Smooth muscle cell of bladder (primary cell): ENCODE data around the gene JUP. TPM values are rescaled to one million over a fixed set of nuclear protein-coding genes. Genes with fewer than 3 reads are reported as not detected.

Experiments
- total RNA-seq: library from RNA; depleted of rRNA; stranded (reverse); fragments of >200 nt; gene quantifications from 2 replicates; pipeline ENCODE4 v1.2.3, GENCODE V29; 2014

JUP gene
- total RNA-seq = 13.8 and 14.1 TPM in 2 replicates

DNA sequence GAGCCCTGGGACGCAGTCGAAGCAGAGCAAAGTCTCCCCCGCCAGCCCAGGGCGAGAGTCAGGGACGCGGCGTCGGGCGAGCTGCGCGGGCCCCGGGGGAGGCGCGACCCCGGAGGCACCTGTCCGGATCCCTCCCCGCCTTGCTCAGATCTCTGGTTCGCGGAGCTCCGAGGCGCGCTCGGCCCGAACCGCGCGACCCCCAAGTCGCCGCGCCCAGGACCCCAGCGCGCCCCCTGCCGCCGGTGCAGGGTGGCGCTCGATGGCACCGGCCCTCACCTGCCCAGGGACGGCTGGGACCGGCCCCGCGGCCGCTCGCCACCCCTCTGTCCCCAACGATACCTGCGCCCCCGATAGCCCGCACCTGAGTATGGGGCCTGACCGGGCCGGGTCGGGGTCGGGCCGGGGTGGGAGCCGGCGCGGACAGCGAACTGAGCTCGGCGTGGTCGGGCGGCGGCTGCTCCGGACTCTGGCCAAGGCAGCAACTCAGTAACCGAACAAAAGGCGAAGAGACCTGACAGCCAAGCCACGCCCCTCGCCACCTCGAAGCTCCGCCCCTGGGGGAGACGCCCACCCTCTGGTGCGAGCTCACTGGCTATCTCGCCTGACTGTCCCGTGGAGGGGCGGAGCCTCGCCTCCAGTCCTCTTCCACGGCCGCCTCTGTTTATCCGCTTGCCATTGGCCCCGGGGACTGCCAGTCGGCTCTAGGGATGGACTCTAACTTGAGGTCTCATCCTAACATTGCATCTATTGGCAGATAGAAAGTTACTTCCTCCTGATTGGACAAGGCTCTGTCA lies at the start of gene JUP:
Gene JUP, minus strand, starts transcription at position 485 of the 794 bp plus-strand sequence. CDS start 14,857 bp downstream, outside the sequence.

DNA sequence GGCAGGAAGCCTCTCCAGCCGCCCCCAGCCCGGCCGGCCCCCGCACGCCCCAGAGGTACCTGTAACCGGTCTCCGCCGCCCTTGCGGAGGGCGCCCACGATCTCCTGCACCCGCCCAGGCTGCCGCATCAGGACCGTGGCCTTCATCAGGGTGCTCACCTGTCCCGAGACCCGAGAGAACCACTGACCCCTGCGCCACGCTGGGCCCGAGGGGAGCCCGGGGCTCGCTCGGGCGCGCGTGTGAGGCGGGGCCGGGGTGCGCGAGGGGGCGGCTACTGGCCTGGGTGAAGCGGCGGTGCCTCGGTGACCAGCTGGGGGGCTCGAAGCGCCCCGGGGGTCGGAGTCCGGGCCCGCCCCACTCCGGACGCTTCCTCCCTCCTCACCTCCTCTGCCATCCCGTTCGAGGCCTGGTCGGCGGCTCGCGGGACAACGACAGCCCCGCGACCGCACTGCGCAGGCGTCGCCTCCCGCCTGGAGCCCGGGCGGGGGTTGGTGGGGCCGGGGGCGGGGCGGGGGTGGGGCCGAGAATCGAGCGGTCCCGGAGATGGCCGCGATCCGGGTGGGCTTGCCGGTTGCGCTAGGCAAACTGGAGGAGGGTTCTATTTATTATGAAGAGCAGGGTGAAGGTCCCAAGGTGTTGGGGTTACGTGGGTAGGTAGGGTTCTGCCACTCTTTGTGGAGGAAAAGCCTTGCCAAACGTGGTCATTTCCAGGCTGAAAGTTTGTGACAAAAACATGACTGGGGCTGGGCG lies 49.5 kb upstream of the JUP start, which contains the start of gene NT5C3B:
Gene NT5C3B, minus strand, starts transcription at position 433 of the 750 bp plus-strand sequence. Its CDS starts 39 bp downstream, at position 394.

DNA sequence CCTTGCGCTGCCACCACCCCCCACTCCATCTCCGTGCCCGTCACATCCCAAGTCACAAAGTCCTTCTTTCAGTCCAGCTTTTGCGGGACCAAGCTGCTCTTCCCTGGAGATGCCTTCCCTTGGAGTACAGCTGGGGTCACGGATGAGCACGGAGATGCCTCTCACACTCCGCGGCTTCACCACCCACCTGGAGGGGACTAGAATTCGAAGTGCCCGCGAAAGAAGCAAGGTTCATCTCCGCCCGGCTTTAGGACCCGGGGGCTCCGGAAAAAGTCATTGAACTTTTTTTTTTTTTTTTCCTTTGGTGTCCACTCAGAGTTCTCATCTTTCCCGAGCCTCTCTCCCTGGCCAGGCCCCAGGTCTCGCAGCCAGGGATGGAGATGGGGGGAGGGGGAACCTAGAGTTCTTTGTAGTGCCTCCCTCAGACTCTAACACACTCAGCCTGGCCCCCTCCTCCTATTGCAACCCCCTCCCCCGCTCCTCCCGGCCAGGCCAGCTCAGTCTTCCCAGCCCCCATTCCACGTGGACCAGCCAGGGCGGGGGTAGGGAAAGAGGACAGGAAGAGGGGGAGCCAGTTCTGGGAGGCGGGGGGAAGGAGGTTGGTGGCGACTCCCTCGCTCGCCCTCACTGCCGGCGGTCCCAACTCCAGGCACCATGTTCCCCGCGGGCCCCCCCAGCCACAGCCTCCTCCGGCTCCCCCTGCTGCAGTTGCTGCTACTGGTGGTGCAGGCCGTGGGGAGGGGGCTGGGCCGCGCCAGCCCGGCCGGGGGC lies 26.1 kb upstream of the JUP start, which contains the start of gene FKBP10:
Gene FKBP10, plus strand, starts transcription at position 624 of the 771 bp plus-strand sequence. Its CDS starts 31 bp downstream, at position 655.

GRCh38 chr17:41811549-41812380 lies 25.3 kb upstream of the JUP start, which contains the start of gene P3H4:
Gene P3H4, minus strand, starts transcription at chr17:41811949. Its CDS starts 34 bp downstream, at chr17:41811915.

GRCh38 chr17:41734139-41734948 lies 52.2 kb downstream of the JUP start, which contains the start of gene HAP1:
Gene HAP1, minus strand, starts transcription at chr17:41734643. Its CDS starts 9 bp downstream, at chr17:41734634.

GRCh38 chr17:41711669-41712400 lies 74.7 kb downstream of the JUP start, which contains the start of gene GAST:
Gene GAST, plus strand, starts transcription at chr17:41712331. Its CDS starts 3,106 bp downstream, at chr17:41715437.

Other genes with a start within 250 kb of the JUP start
- gene KRT9, start 214.7 kb downstream of the JUP start, total RNA-seq = not detected in 2 replicates
- gene KRT14, start 199.8 kb downstream of the JUP start, total RNA-seq = 0.14 and 0.18 TPM in 2 replicates
- gene KRT16, start 173.9 kb downstream of the JUP start, total RNA-seq = 0.28 and 0.37 TPM in 2 replicates
- 6.4 and 7.3 TPM in 2 replicates for gene KRT17, start 162.1 kb downstream of the JUP start, total RNA-seq
- 90.0 and 97.9 TPM in 2 replicates for gene EIF1, start 97.8 kb downstream of the JUP start, total RNA-seq
- not detected in 2 replicates for gene GAST, start 74.4 kb downstream of the JUP start, total RNA-seq
- gene HAP1, start 52.1 kb downstream of the JUP start, total RNA-seq = under 0.01 and 0.18 TPM in 2 replicates
- gene P3H4, start 25.2 kb upstream of the JUP start, total RNA-seq = 86.2 and 106 TPM in 2 replicates
- 293 and 454 TPM in 2 replicates for gene FKBP10, start 26.3 kb upstream of the JUP start, total RNA-seq
- 78.4 and 83.1 TPM in 2 replicates for gene NT5C3B, start 49.5 kb upstream of the JUP start, total RNA-seq
- 0.43 and 0.55 TPM in 2 replicates for gene KLHL10, start 51.1 kb upstream of the JUP start, total RNA-seq
- gene KLHL11, start 78.7 kb upstream of the JUP start, total RNA-seq = 26.0 and 26.2 TPM in 2 replicates
- gene ACLY, start 132.2 kb upstream of the JUP start, total RNA-seq = 260 and 291 TPM in 2 replicates
- gene ODAD4, start 143.9 kb upstream of the JUP start, total RNA-seq = 0.74 and 1.1 TPM in 2 replicates
- gene CNP, start 180.1 kb upstream of the JUP start, total RNA-seq = 50.9 and 64.7 TPM in 2 replicates
- gene DNAJC7, start 230.7 kb upstream of the JUP start, total RNA-seq = 69.9 and 78.6 TPM in 2 replicates
- 19.2 and 23.9 TPM in 2 replicates for gene NKIRAS2, start 233.4 kb upstream of the JUP start, total RNA-seq